Osteoblast (primary cell): ENCODE results near the gene PHF20. TPM values are rescaled to one million over a fixed set of nuclear protein-coding genes. Genes with fewer than 3 reads are reported as not detected.
A peak's percentile ranks its signal among the peaks of the same experiment; 100 is the strongest.
"Not testable (repeated sequence)": the region's sequence is repeated elsewhere in the genome, so short reads cannot be mapped to it uniquely, and the experiment has no call there.

ENCODE experiments used
- DNase-seq: peaks from one replicate; pipeline ENCODE4 v3.0.0; 2011; ENCODE audit warnings: low spot score, mixed read lengths; ENCODE audit not compliant: insufficient read length; ENCODE audit errors: missing footprints
- H2AFZ ChIP-seq: 2 replicates; pipeline ENCODE4 v1.6.0; 2011; ENCODE audit warnings: mild to moderate bottlenecking, low read length
- H3K27ac ChIP-seq: 2 replicates; pipeline ENCODE4 v1.5.1; 2011; ENCODE audit warnings: mild to moderate bottlenecking, low read depth, low read length, moderate library complexity
- H3K27me3 ChIP-seq: 2 replicates; pipeline ENCODE4 v1.6.0; 2012; ENCODE audit warnings: mild to moderate bottlenecking, control low read depth, inconsistent platforms, low read length, moderate library complexity; ENCODE audit not compliant: insufficient read depth
- H3K36me3 ChIP-seq: 2 replicates; pipeline ENCODE4 v1.5.1; 2011; ENCODE audit warnings: mild to moderate bottlenecking, low read length, control low read depth, moderate library complexity; ENCODE audit not compliant: insufficient read depth
- H3K4me1 ChIP-seq: 2 replicates; pipeline ENCODE4 v1.5.1; 2011; ENCODE audit warnings: mild to moderate bottlenecking, low read length, control low read depth, moderate library complexity; ENCODE audit not compliant: insufficient read depth
- H3K4me2 ChIP-seq: 2 replicates; pipeline ENCODE4 v1.6.0; 2011; ENCODE audit warnings: mild to moderate bottlenecking, low read length; ENCODE audit not compliant: insufficient read depth
- H3K4me3 ChIP-seq: fragments of 200-600 bp; sonication (generic); 3 replicates; pipeline ENCODE4 v1.5.1; 2012; ENCODE audit warnings: mild to moderate bottlenecking, low read length, inconsistent platforms; ENCODE audit not compliant: insufficient read depth
- H3K79me2 ChIP-seq: 2 replicates; pipeline ENCODE4 v1.6.0; 2012; ENCODE audit warnings: mild to moderate bottlenecking, low read length, control low read depth, inconsistent platforms; ENCODE audit not compliant: insufficient read depth
- H3K9me3 ChIP-seq: 2 replicates; pipeline ENCODE4 v1.5.1; 2011; ENCODE audit warnings: low read depth, low read length, control low read depth
- H4K20me1 ChIP-seq: 2 replicates; pipeline ENCODE4 v1.6.0; 2012; ENCODE audit warnings: mild to moderate bottlenecking, low read length, control low read depth; ENCODE audit not compliant: insufficient read depth
- total RNA-seq: library from RNA; depleted of rRNA; stranded (reverse); fragments of >200 nt; gene quantifications from 2 replicates; pipeline ENCODE4 v1.2.3, GENCODE V29; 2012
- TF ChIP-seq, protein P1 (sequence below): IDR thresholded peaks from 2 replicates; pipeline ENCODE4 v1.5.1; 2011; ENCODE audit warnings: mild to moderate bottlenecking, low read depth, low read length, moderate library complexity; ENCODE audit errors: extremely low read depth

The PHF20 gene
- total RNA-seq, 1 donor: 39.1 TPM

DNA sequence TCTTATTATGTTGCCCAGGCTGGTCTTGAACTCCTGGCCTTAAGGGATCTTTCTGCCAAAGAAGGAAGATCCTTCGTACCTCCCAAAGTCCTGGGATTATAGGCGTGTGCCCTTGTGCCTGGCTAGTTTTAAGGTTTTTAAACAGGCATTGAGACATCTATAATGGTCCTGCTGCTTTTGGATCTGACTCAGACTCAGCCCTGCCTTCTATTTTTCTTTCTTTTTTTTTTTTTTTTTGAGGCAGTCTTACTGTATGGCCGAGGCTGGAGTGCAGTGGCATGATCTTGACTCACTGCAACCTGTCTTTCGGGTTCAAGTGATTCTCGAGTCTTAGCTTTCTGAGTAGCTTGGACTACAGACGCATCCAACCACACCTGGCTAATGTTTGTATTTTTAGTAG is 73.7 kb downstream of the PHF20 start:
- no peaks in the 10 kb centered on the region for H4K20me1 ChIP-seq
- H3K4me3 ChIP-seq: no peak overlapping the region
- TF ChIP-seq, protein P1, sequence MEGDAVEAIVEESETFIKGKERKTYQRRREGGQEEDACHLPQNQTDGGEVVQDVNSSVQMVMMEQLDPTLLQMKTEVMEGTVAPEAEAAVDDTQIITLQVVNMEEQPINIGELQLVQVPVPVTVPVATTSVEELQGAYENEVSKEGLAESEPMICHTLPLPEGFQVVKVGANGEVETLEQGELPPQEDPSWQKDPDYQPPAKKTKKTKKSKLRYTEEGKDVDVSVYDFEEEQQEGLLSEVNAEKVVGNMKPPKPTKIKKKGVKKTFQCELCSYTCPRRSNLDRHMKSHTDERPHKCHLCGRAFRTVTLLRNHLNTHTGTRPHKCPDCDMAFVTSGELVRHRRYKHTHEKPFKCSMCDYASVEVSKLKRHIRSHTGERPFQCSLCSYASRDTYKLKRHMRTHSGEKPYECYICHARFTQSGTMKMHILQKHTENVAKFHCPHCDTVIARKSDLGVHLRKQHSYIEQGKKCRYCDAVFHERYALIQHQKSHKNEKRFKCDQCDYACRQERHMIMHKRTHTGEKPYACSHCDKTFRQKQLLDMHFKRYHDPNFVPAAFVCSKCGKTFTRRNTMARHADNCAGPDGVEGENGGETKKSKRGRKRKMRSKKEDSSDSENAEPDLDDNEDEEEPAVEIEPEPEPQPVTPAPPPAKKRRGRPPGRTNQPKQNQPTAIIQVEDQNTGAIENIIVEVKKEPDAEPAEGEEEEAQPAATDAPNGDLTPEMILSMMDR: no peak
- H2AFZ ChIP-seq: no peak overlapping the region
- H3K36me3 ChIP-seq: peaks cover 33% of the 10 kb centered on the region
- no peaks in the 10 kb centered on the region for H3K27me3 ChIP-seq
- no peak for DNase-seq
- H3K27ac ChIP-seq: peak overlapping the region; percentile 71
- H3K4me1 ChIP-seq: peaks cover 13% of the 10 kb centered on the region
- peak overlapping the region; percentile 36 for H3K4me2 ChIP-seq
- peaks cover 30% of the 10 kb centered on the region for H3K79me2 ChIP-seq
- H3K9me3 ChIP-seq: no peaks in the 10 kb centered on the region

DNA sequence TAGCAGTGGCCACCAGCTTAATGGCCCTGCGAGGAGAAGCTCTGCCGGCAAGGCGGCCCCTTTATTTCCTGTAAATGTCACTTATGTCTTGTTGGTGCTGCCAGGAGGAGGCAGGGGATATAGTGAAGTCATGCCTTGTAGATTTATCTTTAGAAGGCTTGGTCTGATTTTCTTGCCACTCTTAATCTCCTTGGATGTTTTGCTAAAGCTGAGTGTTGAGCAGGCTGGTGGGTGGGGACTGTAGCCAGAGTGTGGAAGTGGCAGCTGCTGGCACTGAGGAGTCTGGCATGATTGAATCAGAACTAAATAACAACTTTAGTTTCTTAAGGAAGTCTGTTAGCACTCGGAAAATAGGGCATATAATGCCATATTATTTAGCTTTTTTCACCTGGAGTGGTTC is 77.9 kb downstream of the PHF20 start:
- Histone ChIP-seq H3K27ac (peak overlapping the region; percentile 42), H3K4me3 (no peak overlapping the region), H3K27me3 (no peaks in the 10 kb centered on the region), H2AFZ (no peak overlapping the region), H4K20me1 (no peaks in the 10 kb centered on the region), H3K36me3 (peaks cover 28% of the 10 kb centered on the region), H3K4me2 (no peak overlapping the region), H3K9me3 (no peaks in the 10 kb centered on the region), H3K4me1 (peaks cover 17% of the 10 kb centered on the region), H3K79me2 (peaks cover 35% of the 10 kb centered on the region)
- DNase-seq: no peak
- TF ChIP-seq, protein P1: no peak

DNA sequence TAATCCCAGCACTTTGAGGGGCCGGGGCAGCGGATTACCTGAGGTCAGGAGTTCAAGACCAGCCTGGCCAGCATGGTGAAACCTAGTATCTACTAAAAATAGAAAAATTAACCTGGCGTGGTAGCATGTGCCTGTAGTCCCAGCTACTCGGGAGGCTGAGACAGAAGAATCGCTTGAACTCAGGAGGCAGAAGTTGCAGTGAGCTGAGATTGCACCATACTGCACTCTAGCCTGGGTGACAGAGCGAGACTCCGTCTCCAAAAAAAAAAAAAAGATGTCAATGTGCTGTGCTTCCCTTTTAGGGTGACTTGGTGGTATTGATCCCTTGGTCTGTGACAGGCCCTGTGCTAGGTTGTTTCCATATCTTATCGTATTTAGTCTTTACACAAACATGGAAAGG is 79.8 kb downstream of the PHF20 start:
- H3K9me3 ChIP-seq, DNase-seq, H2AFZ ChIP-seq, H3K4me2 ChIP-seq, H3K4me3 ChIP-seq, H3K27ac ChIP-seq, H4K20me1 ChIP-seq, H3K27me3 ChIP-seq: not testable (repeated sequence)
- H3K36me3 ChIP-seq: peaks cover 24% of the 10 kb centered on the region
- H3K4me1 ChIP-seq: peaks cover 15% of the 10 kb centered on the region
- peaks cover 38% of the 10 kb centered on the region for H3K79me2 ChIP-seq

DNA sequence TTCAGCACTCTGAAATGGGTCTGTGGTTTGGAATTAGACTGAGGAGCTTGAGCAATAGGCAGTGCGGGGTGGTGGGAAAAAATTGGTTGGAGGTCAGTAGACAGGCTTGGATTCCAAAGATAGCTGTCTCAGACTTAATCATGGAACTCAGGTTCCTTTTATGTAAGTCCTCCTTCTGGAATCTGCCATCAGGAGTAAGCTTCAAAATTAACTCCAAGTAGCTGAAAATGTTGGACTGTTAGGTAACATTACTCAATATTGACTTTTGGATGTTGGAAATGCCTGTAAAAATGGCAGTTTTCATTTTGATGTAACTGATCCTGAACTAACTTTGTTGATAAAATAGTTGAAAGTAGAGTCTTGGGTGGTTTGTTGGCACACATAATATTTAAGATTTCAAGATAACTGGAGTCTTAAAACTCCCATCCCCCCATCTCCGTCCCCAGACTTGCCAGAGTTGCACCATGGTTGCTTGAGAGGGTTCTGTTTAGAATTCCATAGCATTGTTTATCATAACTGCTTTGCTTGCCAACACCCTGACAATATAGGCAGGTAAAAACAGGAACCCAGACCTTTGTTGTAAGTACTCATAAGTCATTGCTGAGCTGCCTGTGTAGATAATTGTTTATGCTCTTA is 83.0 kb downstream of the PHF20 start:
- H3K9me3 ChIP-seq: no peaks in the 10 kb centered on the region
- peaks cover 11% of the 10 kb centered on the region for H3K4me1 ChIP-seq
- peaks cover 17% of the 10 kb centered on the region for H3K36me3 ChIP-seq
- DNase-seq: no peak
- no peak overlapping the region for H2AFZ ChIP-seq
- H4K20me1 ChIP-seq: no peaks in the 10 kb centered on the region
- H3K27me3 ChIP-seq: no peaks in the 10 kb centered on the region
- TF ChIP-seq, protein P1: no peak
- peak overlapping the region; percentile 49 for H3K27ac ChIP-seq
- H3K4me3 ChIP-seq: no peak overlapping the region
- peaks cover 35% of the 10 kb centered on the region for H3K79me2 ChIP-seq
- H3K4me2 ChIP-seq: no peak overlapping the region

DNA sequence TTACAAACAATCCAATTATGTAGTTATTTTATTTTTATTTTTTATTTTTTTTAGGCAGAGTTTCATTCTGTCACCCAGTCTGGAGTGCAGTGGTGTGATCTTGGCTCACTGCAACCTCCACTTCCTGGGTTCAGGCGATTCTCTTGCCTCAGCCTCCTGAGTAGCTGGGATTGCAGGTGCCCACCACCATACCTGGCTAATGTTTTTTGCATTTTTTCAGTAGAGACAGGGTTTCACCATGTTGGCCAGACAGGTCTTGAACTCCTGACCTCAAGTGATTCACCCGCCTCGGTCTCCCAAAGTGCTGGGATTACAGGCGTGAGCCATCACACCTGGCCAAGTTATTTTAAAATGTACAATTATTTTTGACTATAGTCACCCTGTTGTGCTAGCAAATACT is 83.8 kb downstream of the PHF20 start:
- H3K4me1 ChIP-seq, H4K20me1 ChIP-seq, H2AFZ ChIP-seq, H3K27ac ChIP-seq, H3K27me3 ChIP-seq, DNase-seq, H3K4me2 ChIP-seq, H3K9me3 ChIP-seq, H3K4me3 ChIP-seq: not testable (repeated sequence)
- Histone ChIP-seq H3K79me2 (peaks cover 33% of the 10 kb centered on the region), H3K36me3 (peaks cover 17% of the 10 kb centered on the region)
